Stimulated activated naive CD4-positive, alpha-beta T cell treated with Interleukin-2 at 50 U/mL for 16 hours (primary cell): Measurements from ENCODE around the gene SORCS2.

Source experiments
- DNase-seq: peaks from one replicate; lab custom pipeline; 2025; lab: John Stamatoyannopoulos, UW

SORCS2 gene

DNA sequence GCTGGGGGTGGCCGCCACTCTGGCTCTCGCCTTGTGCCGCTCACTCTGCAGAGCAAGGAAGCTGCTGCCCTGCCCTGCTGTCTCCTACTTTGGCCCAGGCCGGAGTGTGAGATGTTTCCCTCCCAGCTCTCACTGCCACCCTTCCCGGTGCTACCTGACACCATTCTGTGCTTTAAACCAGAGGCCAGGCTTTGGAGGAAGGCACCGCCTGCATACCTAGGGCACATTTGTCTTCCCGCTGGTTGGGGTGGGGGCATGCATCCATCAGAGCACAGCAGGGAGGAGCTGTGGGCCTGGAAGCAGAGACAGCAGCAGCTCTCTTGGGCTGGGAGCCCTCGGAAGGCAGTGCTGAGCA is 339.3 kb downstream of the SORCS2 start:
- no peak for DNase-seq

- no peak for DNase-seq
These were observed 339.7 kb downstream of the SORCS2 start for GRCh38 chr4:7532043-7532442.

DNA sequence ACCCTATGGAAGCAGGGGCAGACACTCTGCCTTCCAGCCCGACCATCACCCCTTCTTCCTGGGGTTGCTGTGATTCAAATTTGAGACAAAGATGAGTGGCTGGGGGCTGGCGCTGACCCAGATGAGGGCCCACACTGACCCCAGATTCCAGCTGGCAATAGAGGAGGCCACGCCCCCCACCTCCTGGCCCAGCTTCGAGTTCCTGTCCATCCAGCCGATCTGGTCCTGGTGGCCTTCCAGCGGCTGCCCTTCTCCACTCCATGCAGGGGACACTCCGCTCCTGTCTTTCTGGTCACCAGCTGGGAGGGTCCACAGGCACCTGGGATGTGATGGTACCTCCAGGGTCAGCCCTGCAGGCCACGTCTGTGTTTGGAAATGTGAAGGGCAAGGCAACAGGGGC is 340.9 kb downstream of the SORCS2 start:
- no peak for DNase-seq

DNA sequence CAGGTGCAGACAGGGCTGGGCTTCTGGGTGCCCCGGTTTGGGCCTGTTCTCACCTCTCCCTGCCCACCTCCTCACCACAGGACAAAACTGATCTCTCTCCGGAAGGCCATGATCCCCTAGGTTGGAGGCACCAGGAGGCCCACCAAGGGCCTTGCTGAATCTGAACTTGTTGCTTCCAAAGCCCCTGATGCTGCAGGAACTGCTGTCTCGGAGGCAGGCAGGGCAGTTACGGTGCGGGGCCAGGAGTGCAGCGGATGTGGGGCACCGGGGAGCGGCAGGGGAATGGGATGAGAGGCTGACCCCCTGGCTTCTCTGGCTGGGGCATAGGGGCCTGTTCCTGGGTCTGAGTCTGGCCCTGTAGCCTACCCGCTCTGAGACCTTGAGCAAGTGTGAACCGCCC is 342.8 kb downstream of the SORCS2 start:
- no peak for DNase-seq

DNA sequence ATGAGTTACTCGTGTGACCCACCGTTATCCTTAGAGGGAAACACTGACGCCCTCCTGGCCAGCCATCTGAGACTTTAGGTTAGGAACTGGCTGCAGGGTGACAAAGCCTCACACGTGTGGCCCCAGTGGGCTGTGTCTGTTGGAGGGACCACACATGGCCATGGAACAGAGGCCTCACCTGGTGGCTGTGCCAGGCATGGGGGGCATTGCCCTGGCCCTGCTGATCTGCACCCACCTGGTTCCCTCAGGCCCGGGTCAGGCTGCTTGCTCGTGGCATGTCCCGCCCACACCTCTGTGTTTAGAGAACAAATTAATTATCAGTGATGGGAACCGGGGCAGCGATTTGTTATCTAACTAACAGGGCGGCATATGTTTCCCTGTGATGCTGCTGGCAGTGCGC is 343.3 kb downstream of the SORCS2 start:
- no peak for DNase-seq

GRCh38 chr4:7536876-7537275 is 344.5 kb downstream of the SORCS2 start:
- no peak for DNase-seq

DNA sequence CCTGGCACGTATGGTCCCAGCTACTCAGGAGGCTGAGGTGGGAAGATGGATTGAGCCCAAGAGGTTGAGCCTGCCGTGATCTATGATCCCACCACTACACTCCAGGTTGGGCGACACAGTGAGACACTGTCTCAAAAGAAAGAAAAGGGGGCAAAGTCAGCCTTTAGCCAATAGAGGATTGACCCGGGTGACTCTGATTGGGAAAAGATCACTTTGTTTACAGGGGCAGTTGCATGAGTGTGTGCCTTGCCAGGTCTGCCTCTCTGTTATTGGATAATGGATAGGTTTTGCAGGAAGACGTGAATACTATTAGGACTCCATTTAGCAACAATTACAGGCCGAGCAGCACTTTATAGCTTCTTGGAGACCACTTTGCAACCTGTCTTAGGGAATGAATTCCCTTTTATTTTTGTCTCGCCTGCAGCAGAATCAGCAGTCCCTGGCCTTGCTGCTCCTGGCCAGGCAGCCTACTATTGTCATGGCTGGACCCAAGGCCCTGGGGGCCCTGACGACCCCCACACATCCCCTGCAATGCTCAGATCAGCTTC is 345.6 kb downstream of the SORCS2 start:
- DNase-seq: no peak

- no peak for DNase-seq
These were observed 346.2 kb downstream of the SORCS2 start for GRCh38 chr4:7538518-7538917.

- no peak for DNase-seq
These were observed 346.8 kb downstream of the SORCS2 start for GRCh38 chr4:7539186-7539585.

- peak; percentile 18 for DNase-seq
These were observed 347.3 kb downstream of the SORCS2 start for GRCh38 chr4:7539659-7540058.

- DNase-seq: no peak
These were observed 347.9 kb downstream of the SORCS2 start for GRCh38 chr4:7540206-7540605.

DNA sequence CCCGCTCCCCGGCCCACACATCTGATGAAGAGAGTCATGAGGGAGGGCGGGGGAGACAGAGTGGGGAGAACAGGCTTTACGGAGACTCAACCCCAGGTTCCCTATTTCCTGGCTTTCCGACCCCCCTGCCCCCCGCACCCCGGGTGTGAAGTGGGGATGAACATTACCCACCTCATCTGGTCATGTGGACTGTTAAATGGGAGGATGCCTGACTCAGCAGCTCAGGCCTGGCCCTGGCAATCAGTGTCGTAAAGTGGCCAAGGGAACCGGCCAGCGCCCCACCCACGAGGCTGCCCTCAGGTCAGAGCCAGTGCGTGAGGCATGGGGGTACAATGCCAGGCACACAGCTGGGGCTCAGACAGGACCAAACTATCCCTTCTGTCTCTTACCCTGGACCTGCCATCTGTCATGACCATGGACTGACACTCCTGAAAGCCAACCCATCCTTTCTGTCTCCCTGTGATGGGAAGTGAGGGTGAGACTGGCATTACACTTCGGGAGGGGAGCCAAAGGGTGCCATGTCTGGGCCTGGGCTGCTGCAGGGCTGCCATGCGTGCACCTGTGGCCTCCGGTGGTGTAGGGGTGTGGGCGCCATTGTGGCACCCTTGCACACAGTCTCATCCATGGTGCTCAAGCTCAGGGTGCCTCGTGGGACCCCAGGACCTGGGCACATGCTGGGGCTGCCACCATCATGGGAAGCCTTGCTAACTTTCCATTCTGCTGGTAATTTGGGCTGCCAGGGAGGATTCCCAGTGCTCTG is 348.5 kb downstream of the SORCS2 start:
- no peak for DNase-seq

DNA sequence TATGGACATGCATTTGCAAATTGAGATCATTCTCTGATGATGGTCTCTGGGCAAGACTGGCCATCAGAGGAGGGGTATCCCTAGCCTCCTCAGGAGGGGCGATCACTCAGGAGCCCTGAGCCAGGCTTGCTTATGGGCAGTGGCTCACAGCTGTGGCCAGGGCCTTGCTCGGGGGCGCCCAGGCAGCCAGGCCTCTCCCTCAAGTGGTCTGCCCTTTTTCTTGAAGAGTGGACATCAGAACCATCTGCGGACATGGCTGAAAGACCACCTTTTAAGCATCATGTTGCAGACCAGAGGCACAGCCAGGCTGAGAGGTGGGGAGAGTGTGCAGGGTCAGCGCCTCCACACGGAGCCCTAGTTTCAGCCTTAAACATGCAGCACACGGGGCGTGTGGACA is 349.1 kb downstream of the SORCS2 start:
- no peak for DNase-seq

DNA sequence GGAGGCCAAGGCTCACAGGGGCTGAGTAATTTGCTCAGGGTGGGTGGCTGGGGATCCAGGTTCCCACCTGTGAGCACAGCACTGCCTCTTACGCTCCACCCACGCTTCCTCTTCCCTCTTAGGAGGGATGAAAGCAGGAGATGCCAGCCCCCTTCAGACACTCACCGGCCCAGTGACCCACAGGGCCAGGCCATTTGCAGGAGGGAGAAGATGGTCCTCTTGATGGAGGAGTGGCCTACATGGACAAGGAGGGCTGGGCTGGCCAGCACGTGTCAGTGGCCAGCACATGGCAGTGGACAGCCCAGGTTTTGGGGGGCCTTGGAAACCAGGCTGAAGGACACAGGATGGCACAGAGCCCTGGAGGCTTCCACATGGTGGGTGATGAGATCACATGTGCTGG is 350.4 kb downstream of the SORCS2 start:
- no peak for DNase-seq

- DNase-seq: no peak
These were observed 353.9 kb downstream of the SORCS2 start for GRCh38 chr4:7546152-7546808.

DNA sequence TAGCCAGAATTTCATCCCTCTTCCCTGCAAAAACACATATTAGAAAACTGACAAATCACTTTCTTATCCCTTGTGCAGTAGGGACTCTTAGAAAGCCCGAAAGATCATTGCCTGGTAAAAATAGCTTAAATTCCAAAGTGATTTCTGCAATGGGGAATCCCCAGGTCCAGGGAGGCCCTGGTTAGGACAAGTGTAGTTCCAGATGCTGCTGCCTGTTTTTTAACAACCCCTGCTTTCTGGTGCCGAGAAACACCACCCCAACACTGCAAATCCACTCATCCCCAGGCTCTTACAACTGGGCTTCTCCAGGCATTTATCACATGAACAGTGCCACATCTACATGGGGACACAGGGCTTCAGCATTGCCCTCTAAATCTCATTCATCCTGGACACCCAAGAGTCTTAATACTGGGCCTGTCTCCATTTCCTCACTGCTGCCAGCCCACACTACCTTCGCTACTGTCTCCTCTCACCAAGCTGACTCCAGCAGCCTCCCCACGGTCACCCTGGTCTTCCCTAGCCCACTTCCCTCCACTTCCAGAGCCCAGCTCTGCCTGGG is 354.6 kb downstream of the SORCS2 start:
- no peak for DNase-seq

- no peak for DNase-seq
These were observed 355.2 kb downstream of the SORCS2 start for GRCh38 chr4:7547368-7548040.

- no peak for DNase-seq
These were observed 357.5 kb downstream of the SORCS2 start for GRCh38 chr4:7549866-7550265.

DNA sequence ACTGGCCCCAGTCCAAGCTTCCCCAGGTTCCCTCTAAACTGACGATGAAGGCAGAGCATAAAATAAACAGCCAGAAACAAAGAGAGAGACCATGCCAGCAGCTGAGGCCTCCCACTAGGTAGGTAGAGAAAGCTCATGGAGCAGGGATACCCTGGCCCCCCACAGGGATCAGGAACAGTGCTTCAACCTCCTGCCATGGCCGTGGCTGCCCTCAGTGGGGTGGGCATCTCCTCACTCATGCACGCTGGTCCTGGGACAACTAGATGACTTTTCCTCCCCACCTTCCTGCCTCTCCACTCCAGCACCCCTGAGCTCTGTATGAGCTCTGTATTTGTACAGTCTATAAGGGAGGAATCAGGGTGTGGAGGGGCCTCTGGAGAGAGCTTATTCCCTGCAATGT is 360.1 kb downstream of the SORCS2 start:
- no peak for DNase-seq

DNA sequence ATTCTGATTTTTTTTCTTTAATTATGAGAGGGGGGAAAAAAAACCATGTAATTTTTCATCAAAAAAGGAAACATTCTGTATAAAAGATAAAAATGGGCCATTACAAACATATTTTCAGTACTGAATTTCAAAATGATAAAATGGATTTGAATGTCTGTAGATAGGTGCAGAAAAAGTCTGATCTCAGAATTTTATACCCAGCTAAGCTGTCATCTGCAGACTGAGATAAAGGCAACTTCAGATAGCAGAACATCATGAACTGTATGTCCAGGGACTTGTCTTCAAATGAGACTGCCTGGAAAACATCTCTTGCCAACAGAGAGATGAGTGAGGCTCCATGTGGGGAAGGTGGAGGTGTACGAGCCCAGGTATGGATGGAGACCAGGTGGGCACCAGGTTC is 360.9 kb downstream of the SORCS2 start:
- DNase-seq: no peak

- DNase-seq: no peak
These were observed 362.6 kb downstream of the SORCS2 start for GRCh38 chr4:7554905-7555304.

- DNase-seq: no peak
These were observed 364.2 kb downstream of the SORCS2 start for GRCh38 chr4:7556558-7556957.

DNA sequence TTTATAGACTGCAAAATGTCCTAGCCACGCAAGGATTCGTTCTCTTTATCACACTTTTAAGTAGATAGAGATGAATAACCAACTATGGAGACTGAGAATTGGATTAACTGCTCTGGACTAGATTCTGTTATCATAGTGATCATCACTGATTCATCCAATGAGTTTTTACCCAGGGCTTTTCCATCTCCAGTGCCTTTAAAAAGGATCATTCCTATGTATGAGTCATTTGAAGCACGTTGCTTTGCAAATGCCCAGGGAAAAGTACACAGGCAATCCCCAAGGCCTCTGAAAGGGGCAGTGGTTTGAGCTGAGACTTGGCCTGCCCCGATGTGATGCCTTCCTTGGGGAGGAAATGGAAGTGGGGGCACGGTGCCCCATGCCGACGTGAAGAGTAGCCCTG is 365.1 kb downstream of the SORCS2 start:
- no peak for DNase-seq
